Right renal pelvis (tissue), 4 donors: ENCODE data around the gene AAMP. TPM values are rescaled to one million over a fixed set of nuclear protein-coding genes. Genes with fewer than 3 reads are reported as not detected.

ENCODE experiments used
- DNase-seq, 4 donors: peaks; one replicate each; pipeline ENCODE4 v3.0.0-alpha.2; 2013; ENCODE audit warnings: low read depth in 4 of 4, low spot score in 3 of 4, missing footprints in 1 of 4
- polyA plus RNA-seq, 4 donors: library from polyadenylated mRNA; unstranded; fragments of 120-200 nt; gene quantifications; one replicate each; pipeline ENCODE4 v1.2.1, GENCODE V29; 2013; ENCODE audit not compliant: insufficient read length in 4 of 4

The AAMP gene
- polyA plus RNA-seq, 4 donors, result 113 to 145 (median 117) TPM

DNA sequence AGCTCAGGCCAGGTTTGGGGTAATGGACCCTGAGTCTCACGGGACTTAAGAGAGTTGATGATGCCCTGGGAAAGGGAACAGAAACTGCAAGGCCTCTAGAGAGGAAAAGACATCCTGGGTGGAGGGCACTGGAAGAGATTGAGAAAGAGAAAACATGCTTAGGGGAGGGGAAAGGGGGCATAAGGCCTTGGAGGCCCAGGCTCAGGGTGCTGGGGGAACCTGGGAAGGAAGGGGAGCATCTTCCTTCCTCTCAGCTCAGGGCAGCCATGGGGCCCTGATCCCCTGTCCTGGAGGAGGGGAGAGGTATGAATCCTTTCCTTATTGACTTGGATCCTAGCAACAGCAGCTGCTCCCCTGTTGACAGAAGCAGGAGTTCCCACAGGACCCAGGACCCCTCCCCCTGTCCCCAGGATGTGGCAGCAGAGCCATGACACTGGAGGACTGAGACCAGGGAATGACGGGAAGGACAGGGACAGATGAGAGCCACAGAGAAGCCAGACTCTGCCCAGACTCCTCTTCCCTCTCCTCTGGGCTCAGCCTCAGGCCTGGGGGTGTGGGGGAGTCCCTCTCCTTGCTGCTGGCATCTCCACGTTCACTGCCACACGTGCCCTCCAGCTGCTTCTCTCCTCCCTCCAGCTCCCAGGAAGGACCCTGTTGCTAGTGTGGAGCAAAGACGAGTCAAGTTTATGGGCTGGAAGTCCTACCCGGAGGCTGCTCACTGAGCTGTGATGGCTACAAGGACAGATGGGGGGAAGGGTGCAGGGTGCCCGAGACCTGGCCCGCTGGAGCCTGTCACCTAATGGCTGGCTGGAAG, 8.3 kb downstream of the AAMP start:
- DNase-seq, result no peak

GRCh38 chr2:218260742-218261422, 9.1 kb downstream of the AAMP start, which contains the start of gene GPBAR1:
Gene GPBAR1 (plus strand): TSS chr2:218261015. CDS start chr2:218262725, 1,710 bp downstream.
- DNase-seq, result peak in 3 of 4 donors; percentile 47 to 51 (median 49)

- no peak for DNase-seq
These were observed 9.8 kb downstream of the AAMP start for GRCh38 chr2:218260166-218260565.

DNA sequence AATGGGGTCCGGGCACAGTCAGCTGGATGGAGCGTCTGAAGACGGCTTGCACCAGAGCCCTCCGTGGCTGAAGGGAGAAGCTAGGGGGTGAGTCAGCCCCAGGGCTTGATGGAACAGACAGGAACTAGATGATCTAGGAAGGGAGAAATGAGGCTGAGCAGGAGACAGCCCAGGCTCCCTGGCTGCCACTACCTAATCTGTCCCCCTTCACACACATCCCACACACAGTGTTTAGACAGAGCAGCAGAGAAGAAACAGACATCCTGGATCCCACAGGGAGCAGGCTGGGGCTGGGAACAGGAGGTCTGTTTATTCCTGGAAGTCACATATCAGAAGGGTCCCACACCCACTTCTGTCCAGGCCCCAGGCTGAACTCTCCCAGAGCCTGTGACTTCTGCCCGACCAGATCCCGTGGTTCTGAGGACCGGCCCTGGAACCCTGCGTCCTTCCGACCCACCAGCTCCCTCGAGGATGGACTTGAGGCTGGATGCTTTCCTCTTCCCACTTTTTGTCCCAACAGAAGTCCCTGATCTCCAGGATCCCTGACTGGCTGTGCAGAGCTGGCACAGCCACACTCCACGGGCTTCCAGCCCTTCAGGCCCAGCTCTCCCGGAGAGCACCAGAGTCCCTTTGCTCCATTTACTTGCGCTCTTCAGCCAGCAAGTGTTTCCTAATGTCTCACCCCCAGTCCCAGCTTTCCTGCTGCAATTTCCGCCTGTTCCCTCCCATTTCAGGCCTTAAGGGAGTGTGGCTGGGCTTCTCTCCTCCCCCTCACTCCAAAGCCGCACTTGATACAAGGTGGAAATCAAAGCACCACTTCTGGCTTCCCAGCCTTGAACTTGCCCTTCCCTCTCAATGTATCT, 10.6 kb downstream of the AAMP start:
- no peak for DNase-seq

- no peak for DNase-seq
These were observed 12.5 kb downstream of the AAMP start for GRCh38 chr2:218257390-218257981.

DNA sequence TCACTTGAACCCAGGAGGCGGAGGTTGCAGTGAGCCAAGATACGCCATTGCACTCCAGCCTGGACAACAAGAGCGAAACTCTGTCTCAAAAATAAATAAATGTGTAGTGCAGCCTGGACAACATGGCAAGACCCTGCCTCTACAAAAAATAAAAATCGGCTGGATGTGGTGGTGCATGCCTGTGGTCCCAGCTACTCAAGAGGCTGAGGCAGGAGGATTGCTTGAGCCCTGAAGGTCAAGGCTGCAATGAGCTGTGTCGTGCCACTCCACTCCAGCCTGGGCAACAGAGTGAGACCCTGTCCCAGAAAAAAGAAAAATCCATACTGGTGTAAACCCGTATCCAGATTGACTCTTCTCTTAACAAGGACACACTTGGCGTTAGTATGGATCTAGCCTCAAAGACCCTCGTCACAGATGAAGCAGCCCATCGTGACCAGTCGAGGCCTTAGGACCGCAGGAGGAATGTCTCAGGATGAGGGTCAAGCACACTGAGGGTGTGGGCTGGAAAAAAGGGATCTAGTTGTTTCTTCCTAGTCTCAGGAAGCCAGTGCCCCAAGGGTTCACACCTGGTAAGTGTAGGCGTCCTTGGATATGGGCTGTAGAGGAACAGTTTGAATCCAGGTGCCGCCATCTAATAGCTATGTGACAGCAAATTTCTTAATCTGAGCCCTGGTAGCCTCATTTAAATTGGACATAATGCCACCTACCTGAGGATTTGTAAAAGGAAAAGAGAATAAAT, 13.2 kb downstream of the AAMP start:
- no peak for DNase-seq

DNA sequence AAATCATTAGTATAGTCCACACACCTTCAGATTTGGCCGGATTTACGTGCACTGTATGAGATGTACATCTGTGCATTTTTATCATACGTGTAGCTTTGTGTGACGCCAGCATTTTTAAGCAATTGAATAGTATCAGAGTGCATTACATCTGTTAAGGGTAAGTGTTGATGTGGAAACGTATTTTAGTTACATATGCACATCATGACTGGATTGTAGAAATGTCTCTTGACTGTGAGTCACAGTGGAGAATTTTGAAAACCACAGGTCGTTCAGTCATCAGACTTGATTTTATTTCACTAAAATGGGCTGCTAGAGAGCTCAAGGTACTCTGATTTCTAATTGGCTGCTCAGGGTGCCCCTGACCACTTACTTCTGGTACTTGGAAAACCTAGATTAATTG, 14.5 kb downstream of the AAMP start:
- DNase-seq, result no peak

DNA sequence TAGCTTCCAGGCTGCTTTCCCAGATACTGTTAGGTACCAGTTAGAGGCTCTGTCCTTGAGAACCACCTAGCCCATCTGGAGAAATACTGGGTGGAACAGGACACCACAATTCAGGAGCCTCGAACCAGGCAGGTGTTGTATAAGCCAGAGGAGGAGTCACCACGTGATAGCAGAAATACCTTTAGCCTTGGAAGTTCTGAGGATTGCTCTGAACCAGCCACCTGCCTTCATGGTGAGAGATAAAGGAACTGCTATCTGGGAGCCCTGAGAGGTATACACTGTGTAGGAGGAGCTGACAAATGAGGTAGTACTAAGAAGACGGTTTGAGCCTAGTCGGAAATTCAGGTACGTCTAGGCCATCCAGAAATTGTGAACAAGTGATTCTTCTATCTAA, 16.7 kb downstream of the AAMP start:
- DNase-seq, result no peak

DNA sequence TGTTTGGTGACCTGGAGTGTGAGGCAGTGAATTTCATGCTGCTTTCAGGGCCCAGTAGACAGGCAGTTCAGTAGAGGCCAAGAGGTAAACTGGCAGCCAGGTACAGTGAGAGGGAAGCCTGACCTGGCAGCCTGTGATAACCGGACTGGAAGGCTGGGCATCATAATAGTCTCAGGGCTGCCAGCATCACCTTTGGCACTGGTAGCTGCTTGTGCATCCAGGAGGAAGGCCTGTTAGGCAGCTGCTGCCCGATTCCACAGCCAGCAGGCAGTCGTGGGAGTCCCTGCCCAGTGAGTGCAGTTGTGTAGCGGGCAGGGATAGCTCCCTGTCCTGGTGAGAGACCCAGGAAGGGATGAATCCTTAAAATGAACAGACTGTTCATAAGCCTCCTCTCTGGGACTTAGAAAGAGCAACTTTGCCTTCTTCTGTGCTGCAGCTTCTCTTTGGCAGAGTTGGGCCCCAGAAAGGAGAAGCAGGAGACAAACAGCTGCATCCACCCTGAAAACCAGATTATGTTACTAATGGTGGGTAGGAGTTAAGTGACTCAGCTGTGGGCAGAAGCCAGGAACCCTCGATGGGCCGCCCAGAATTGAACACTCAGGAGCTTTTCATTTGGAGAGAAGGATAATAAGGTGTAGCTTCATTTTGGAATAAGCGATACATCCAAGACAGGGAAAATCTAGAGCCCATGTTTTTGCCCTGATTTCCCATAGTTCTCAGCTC, 17.3 kb downstream of the AAMP start:
- DNase-seq, result no peak

DNA sequence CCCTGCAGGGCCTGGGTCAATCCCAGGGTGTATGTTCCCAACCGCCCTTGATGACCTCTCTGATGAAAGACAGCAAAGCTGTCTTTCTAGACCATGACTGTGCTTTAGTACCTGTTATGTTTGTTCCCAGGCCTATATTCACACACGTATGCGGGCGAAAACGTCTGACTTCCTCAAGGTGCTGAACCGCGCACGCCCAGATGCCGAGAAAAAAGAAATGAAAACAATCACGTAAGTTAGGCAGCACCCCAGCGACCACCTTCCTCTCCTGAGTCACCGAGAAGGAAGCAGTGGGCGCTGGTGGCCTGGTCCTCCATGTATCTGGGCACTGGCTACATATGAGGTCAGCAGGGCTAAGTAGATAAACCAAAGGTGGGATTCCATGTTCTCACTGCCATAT, 20.2 kb downstream of the AAMP start:
- no peak for DNase-seq

DNA sequence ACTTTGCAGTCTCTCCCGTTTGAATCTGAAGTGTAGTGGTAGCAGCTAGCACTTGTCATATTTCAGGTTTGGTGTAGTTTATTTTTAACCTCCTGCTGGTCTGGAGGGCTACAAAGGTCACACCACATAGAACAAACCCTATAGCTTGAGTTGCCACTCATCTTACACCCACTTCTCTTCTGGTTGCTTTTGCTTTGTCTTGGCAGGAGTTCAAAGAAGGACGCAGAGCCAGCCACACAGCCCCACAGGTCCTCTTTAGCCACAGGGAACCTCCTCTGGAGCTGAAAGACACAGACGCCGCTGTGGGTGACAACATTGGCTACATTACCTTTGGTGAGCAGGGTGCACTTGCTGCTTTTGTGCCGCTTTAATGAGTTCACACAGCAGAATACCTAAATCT, 24.7 kb downstream of the AAMP start:
- DNase-seq, result no peak

- DNase-seq, result no peak
These were observed 25.3 kb downstream of the AAMP start for GRCh38 chr2:218244665-218245064.

- DNase-seq, result no peak
These were observed 25.7 kb downstream of the AAMP start for GRCh38 chr2:218244204-218244603.

DNA sequence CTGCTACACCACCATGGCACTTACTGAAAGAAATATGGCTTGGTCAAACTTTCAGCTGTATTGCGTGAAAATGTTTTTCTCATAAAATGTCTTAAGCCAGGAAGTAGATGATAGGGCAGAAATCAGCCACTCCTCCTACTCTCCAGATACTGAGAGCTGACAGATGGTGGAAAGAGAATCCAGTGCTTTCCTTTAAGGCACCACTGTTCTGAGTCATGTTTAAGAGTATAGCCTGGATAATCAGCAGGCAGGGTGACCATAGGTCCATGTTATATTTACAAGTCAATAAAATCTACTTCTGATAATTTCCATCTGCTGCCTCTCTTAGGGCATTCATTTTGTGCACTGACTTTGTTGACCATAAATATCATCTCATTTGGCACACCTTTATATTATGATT, 31.1 kb downstream of the AAMP start:
- no peak for DNase-seq

DNA sequence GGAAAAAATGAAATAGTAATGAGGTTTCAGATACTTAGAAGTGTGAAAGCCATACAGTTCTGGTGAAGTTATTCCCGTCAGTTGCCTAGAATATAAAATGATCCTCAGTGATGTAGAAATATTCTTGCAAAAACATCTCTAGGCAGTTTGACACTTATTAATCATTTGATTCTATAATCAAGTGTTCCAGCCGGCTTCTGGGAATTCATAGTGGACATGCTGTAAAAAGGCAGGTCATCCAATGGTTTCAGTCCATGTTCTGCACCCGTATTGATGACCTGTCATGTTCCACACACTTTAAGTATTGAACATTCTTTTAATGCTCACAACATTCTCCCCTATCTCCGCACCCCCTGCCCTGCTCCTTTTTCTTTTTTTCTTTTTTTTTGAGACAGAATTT, 33.1 kb downstream of the AAMP start:
- DNase-seq, result no peak

DNA sequence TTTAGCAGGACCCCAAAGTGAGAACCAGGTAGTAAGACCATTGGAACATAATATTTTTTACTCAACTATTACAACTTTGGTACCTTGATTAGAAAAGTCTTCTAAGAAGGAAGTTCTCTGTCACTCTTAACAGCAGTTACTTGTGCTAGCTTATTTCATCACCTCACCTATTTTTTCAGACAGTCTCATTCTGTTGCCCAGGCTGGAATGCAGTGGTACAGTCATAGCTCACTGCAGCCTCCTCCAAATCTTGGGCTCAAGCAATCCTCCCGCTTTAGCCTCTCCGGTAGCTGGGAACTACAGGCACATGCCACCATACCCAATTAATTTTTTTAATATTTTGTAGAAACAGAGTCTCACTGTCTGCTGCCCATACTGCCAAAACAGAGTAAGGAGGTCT, 34.9 kb downstream of the AAMP start:
- DNase-seq, result no peak

DNA sequence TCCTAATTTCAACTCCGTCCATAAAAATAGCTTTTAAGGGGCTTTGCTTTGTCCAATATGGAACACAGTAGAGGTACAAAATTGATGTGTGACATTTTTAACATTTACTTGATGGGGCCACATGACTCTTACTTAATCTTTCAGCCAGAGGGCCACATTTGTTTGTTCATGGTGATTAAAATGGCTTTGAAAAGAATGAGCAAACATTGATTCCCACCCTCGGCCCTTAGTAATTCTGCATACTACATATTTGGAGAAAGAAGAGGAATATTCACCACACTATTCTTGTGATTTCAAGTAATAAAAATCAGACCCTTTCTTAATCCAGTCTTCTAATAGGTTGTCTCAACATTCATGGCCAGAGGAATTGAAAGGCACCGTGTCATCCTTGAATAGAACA, 35.4 kb downstream of the AAMP start:
- DNase-seq, result no peak

DNA sequence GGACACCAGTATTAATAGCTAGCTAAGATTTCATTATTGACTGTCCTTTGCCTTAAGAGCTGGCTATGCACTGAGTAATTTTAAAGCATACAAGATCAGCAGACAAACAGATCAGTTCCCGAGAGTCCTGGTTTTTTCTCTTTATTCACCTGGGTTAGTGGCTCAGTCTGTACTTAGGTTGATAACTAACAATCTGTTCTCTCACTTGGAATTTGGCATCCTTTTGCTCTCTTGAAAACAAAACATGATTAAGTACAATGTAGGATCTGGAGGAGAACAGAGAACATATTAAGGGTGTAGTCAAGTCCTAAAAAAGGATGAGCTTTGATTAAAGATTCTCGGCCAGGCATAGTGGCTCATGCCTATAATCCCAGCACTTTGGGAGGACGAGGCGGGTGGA, 36.4 kb downstream of the AAMP start:
- DNase-seq, result no peak

GRCh38 chr2:218230882-218231281, 39.1 kb downstream of the AAMP start:
- DNase-seq, result no peak
